Activated T-cell treated with anti-CD3 and anti-CD28 coated beads, Interleukin-2, amount 50 U/mL, for 24 hours (primary cell): ENCODE data around the gene PRDM8.

Experiments
- DNase-seq: peaks from one replicate; pipeline ENCODE4 v3.0.0-alpha.2; 2020
- H3K27ac Mint-ChIP-seq: 2 replicates; pipeline ENCODE4 v1.8.0; 2020; ENCODE audit warnings: mild to moderate bottlenecking, mixed read lengths
- H3K27me3 Mint-ChIP-seq: 2 replicates; pipeline ENCODE4 v1.8.0; 2020; ENCODE audit warnings: mixed read lengths
- H3K36me3 Mint-ChIP-seq: 2 replicates; pipeline ENCODE4 v1.8.0; 2020; ENCODE audit warnings: low read depth, mixed read lengths
- H3K4me1 Mint-ChIP-seq: 2 replicates; pipeline ENCODE4 v1.8.0; 2020; ENCODE audit warnings: low read depth, mixed read lengths
- H3K4me3 Mint-ChIP-seq: 2 replicates; pipeline ENCODE4 v1.8.0; 2020; ENCODE audit warnings: mild to moderate bottlenecking, moderate library complexity, mixed read lengths
- H3K9me3 Mint-ChIP-seq: 2 replicates; pipeline ENCODE4 v1.8.0; 2020; ENCODE audit warnings: mixed read lengths

Gene PRDM8

DNA sequence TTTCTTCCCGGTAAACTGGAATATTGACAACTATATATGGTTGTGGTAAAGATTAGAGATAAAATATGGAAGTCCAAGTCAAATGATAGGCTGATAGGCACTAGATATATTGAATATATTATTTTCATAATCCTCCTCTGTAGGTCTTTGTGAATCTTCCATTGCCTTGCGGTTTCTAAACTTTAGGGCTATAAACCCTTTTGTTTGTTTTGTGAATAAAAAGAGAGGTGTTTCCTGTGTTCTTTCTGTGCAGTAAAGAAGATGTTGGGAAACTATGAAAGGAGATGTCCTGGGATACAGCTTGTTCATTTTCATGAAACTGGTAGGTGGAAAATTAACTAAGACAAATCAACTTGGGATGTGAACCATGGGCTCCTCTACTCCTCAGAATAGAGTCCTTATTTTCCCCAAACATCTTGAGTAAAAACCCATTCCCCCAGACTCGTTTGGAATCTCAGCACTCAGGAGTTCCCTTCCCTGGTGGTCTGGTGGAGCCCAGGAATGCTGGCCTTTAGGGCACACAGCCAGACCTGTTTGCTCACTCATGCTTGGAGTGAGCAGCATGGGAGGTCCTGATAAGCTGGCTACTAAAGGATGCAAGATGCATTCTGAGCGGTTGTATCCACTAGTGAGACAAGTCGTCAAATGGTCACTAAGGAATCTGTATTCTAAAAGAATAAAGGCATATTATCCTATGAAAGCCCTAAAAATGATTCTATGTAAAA is 22.2 kb downstream of the PRDM8 start:
- Mint-ChIP-seq H3K4me1 (peaks cover 1% of the 10 kb centered on the region), H3K27ac (no peak overlapping the region), H3K36me3 (no peaks in the 10 kb centered on the region), H3K27me3 (peaks cover 27% of the 10 kb centered on the region), H3K4me3 (no peak overlapping the region), H3K9me3 (no peaks in the 10 kb centered on the region)
- no peak for DNase-seq

DNA sequence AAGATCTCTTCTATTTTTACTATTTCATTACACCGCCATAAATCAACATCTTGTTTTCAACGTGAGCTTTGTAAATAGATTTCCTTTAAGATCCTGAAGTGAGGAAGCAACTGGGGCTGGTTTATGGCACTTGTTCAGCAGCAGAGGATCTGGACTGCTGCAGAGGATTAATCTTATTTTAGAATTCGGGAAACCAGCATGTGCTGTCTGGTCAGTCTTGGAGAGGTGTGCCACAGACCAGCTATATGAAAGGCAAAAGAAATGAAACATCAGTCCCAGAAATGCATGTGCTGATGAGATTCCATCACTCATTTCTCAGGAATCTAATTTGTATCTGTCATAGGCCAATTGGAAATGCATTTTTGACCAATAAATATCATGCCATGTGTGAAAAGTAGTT is 23.4 kb downstream of the PRDM8 start:
- no peak for DNase-seq
- no peaks in the 10 kb centered on the region for H3K36me3 Mint-ChIP-seq
- H3K27me3 Mint-ChIP-seq = peaks cover 27% of the 10 kb centered on the region
- H3K27ac Mint-ChIP-seq = no peak overlapping the region
- H3K9me3 Mint-ChIP-seq = no peaks in the 10 kb centered on the region
- no peaks in the 10 kb centered on the region for H3K4me1 Mint-ChIP-seq
- no peak overlapping the region for H3K4me3 Mint-ChIP-seq

DNA sequence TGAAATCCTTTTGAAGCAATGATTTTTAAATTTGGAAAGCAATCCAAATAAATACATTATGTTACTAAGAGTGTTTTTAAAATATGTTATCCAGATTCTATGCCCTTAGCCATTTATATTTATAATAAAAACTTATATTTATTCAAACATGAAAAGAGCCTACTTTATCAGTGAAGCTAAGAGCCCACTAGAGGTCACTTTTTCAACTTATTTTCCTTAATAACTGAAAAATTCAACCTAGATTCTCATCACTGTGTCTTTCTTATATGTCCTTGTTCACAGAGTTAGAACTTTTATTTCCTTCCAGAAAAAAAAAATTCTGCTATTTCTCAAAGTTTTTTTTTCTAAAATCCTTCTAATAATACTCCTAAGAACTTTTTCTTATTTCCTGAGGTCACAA is 23.9 kb downstream of the PRDM8 start:
- Mint-ChIP-seq H3K27me3 (peaks cover 27% of the 10 kb centered on the region), H3K9me3 (no peaks in the 10 kb centered on the region), H3K4me3 (no peak overlapping the region), H3K36me3 (no peaks in the 10 kb centered on the region), H3K4me1 (no peaks in the 10 kb centered on the region), H3K27ac (no peak overlapping the region)
- no peak for DNase-seq

DNA sequence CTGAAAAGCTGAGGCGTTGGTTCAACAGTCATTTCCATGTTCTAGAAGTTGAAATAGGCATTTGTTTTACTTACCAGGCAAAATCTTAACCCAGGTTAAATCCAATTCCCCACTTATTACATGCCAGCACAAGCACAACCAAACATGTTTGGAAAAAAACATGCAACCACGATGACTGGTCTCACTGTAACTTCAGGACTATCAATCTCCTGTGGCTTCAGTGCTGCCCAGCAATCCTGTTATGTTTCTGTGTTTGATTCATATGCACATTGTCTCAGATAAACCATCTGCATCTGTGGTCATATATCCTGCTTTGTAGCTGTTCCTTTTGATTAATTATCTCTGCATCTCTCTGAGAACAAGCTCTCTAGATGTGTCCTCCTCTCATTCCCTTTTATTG is 28.3 kb downstream of the PRDM8 start:
- H3K27ac Mint-ChIP-seq = no peak overlapping the region
- no peaks in the 10 kb centered on the region for H3K4me1 Mint-ChIP-seq
- H3K36me3 Mint-ChIP-seq = no peaks in the 10 kb centered on the region
- no peak overlapping the region for H3K4me3 Mint-ChIP-seq
- no peaks in the 10 kb centered on the region for H3K9me3 Mint-ChIP-seq
- no peak for DNase-seq
- peaks cover 24% of the 10 kb centered on the region for H3K27me3 Mint-ChIP-seq

DNA sequence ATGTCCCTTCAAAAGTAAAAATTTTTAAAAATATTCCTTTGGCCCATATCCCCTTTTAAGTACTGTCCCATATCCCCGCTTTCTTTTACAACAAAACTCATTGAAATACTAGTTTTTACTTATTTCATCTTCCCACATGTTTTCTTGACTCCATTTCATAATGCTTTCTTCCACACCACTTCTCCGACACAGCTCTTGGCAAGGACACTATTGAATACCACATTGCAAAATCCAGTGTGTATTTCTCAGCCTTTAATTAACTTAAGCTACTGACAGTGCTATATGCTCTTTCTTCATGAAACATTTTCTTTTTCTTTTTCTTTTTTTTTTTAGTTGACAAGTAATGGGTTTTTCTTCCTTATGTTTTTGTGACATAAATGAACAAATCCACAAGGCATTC is 28.8 kb downstream of the PRDM8 start:
- no peak for DNase-seq
- no peaks in the 10 kb centered on the region for H3K36me3 Mint-ChIP-seq
- H3K4me3 Mint-ChIP-seq = no peak overlapping the region
- H3K4me1 Mint-ChIP-seq = no peaks in the 10 kb centered on the region
- H3K9me3 Mint-ChIP-seq = no peaks in the 10 kb centered on the region
- peaks cover 22% of the 10 kb centered on the region for H3K27me3 Mint-ChIP-seq
- no peak overlapping the region for H3K27ac Mint-ChIP-seq

DNA sequence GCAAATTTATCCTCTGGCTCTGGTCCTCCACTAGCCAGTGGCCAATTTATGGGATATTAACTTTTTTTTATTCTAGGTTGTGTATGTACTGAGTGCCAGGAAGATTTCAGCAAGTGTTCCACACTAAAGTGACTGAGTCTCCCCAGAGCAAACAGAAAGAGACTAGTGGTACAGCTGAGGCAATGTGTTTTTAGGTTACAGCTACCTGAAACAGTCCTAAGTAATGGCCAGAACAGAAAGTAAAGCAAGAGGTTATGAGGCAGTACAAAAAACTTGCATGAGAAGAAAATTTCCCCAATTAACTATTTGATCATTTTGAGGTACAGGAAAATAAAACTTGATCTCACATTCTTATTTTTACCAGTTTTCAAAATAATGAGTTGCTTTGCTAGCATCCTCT is 31.2 kb downstream of the PRDM8 start:
- H3K4me1 Mint-ChIP-seq = no peaks in the 10 kb centered on the region
- no peak for DNase-seq
- H3K27ac Mint-ChIP-seq = no peak overlapping the region
- no peak overlapping the region for H3K4me3 Mint-ChIP-seq
- no peaks in the 10 kb centered on the region for H3K9me3 Mint-ChIP-seq
- H3K36me3 Mint-ChIP-seq = no peaks in the 10 kb centered on the region
- peaks cover 25% of the 10 kb centered on the region for H3K27me3 Mint-ChIP-seq

DNA sequence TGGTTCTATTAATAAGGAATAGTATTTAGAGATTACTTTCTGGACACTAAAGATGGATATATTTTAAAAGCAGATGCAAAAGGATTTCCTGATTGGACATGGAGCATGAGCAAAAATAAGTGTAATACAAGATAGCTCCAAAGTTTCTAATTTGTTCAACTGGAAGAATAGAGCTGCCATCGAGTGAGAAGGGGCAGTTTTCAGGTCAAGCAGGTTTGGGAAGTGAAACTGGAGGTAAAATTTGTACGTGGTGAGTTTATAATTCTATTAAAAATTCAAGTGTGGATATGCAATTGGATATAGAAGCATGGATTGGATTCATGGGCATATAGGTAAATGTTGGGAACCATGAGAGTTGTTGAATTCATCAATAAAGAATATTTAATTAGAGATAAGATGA is 31.8 kb downstream of the PRDM8 start:
- no peaks in the 10 kb centered on the region for H3K4me1 Mint-ChIP-seq
- DNase-seq = no peak
- H3K36me3 Mint-ChIP-seq = no peaks in the 10 kb centered on the region
- H3K9me3 Mint-ChIP-seq = no peaks in the 10 kb centered on the region
- no peak overlapping the region for H3K27ac Mint-ChIP-seq
- H3K27me3 Mint-ChIP-seq = peaks cover 25% of the 10 kb centered on the region
- no peak overlapping the region for H3K4me3 Mint-ChIP-seq

DNA sequence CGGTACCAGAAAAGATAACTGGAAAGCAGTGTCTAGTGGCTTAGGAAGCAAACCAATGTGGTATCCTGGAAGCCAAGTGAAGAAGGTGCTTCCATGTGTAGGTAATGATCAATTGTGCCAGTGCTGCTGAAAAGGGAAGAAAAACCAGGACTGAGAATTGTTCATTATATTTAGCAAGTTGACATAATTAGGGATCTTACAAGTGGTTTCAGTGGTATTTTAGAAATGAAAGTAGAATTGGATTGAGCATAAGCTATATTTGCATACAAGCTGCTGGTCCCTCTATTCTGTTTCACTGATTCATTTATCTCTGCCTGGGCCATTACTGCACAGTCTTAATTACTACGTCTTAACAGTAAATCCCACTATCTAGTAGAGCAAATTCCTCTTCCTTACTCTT is 32.3 kb downstream of the PRDM8 start:
- Mint-ChIP-seq H3K4me3 (no peak overlapping the region), H3K27ac (no peak overlapping the region), H3K9me3 (no peaks in the 10 kb centered on the region), H3K4me1 (no peaks in the 10 kb centered on the region), H3K36me3 (no peaks in the 10 kb centered on the region), H3K27me3 (peaks cover 25% of the 10 kb centered on the region)
- DNase-seq = no peak

DNA sequence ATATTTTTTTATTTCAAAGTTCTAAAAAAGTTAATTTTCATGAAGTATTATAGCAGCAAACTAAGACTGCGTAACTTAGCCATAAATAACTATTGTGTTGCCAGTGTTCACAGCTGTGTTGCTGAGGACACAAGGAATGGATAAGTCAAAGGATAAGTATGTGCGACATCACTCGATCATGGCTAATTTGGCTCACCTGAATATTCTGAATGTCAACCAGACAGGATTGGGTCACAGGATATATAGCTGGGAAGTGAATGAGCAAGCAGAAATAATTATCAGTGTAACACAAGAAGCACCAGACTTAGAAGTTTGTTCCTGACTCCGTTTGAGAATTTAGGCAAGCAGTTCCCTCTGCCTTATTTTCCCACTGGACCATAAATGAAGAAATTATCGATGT is 33.9 kb downstream of the PRDM8 start:
- Mint-ChIP-seq H3K4me1 (no peaks in the 10 kb centered on the region), H3K36me3 (no peaks in the 10 kb centered on the region), H3K27ac (no peak overlapping the region), H3K9me3 (no peaks in the 10 kb centered on the region), H3K4me3 (no peak overlapping the region), H3K27me3 (peaks cover 30% of the 10 kb centered on the region)
- no peak for DNase-seq

DNA sequence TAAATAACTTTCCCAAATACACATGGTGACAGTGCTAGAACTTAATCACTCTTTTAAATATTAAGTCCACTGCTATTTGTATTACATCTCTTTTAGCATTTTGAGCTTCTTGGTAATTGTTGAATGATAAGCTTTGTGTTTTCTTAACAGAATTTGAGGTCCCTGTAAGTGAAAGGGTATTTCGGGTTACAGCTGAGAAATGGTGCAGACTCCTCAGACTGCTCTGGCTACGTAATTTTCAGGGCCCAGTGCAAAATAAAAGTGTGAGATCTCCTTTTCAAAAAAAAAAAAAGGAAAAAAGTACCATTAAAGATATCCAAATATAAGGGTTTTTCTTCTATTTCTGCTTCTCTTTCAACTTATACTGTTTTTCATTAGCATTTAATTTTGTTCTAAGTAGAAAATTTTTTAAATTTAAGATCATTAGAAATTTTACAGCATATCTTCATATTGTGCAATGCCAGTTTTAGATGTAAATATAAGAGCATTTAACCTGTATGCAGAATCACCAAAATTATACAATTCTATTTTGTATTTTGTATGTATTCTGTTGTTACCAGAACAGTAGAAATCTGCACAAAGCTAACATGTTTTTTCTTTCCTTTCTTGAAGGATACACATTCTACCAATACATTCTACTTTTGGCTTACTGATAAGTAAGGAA is 35.5 kb downstream of the PRDM8 start:
- DNase-seq = no peak
- H3K27ac Mint-ChIP-seq = no peak overlapping the region
- H3K27me3 Mint-ChIP-seq = peaks cover 30% of the 10 kb centered on the region
- H3K36me3 Mint-ChIP-seq = no peaks in the 10 kb centered on the region
- H3K9me3 Mint-ChIP-seq = no peaks in the 10 kb centered on the region
- no peaks in the 10 kb centered on the region for H3K4me1 Mint-ChIP-seq
- no peak overlapping the region for H3K4me3 Mint-ChIP-seq

DNA sequence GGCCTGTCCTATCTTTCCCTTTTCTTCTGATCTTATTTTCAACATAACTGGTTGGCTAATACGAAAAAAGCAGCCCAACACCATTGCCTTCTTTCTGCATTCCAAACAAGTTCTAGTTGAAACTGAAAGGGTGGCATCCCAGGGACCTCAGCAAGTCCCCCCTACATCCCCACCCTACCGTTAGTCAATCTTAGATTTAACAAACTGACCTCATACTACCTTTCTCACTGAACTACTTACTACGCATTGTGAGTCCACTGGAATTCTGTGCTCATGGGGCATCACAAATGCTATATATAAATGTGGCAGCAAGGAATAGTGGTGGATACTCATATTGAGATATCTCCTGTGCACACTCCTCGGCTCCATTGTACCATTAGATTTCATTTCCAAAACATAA is 36.1 kb downstream of the PRDM8 start:
- Mint-ChIP-seq H3K4me3 (no peak overlapping the region), H3K36me3 (no peaks in the 10 kb centered on the region), H3K9me3 (no peaks in the 10 kb centered on the region), H3K27ac (no peak overlapping the region), H3K27me3 (peaks cover 31% of the 10 kb centered on the region), H3K4me1 (no peaks in the 10 kb centered on the region)
- DNase-seq = no peak

DNA sequence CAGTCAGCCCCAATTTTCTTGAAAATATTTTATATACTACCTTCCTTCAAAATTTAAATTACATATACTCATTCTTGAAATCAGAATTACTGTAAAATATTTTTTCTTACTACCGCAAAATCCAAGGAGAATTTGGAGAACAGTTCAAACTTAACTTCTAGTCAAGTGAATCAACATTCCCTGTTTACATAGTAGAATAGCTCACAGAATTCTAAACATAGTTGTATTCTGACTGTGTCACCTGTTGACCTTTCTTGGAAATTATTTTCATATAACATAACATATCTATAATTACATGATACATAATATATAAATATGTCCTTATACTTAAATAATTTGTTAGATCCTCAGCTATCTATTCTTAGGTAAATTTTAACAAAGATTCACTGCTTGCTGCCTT is 38.1 kb downstream of the PRDM8 start:
- DNase-seq = no peak
- H3K27me3 Mint-ChIP-seq = peaks cover 21% of the 10 kb centered on the region
- H3K27ac Mint-ChIP-seq = no peak overlapping the region
- H3K4me3 Mint-ChIP-seq = no peak overlapping the region
- no peaks in the 10 kb centered on the region for H3K9me3 Mint-ChIP-seq
- no peaks in the 10 kb centered on the region for H3K4me1 Mint-ChIP-seq
- no peaks in the 10 kb centered on the region for H3K36me3 Mint-ChIP-seq

DNA sequence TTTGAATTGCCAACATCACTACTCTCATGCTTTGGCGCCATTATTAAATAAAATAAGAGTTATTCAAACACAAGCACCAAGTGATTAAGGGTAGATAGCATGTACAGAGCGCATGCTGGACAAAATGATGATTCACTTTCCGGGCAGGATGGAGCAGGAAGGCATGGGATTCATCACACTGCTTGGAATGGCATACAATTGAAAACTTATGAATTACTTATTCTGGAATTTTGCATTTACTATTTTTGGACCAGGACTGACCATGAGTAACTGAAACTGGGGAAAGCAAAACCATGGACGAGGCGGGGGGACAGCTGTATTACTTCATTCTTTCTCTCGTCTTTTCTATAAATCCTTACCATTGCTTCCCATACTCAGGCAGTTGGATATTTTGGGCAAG is 40.7 kb downstream of the PRDM8 start:
- no peaks in the 10 kb centered on the region for H3K36me3 Mint-ChIP-seq
- no peak overlapping the region for H3K4me3 Mint-ChIP-seq
- H3K27ac Mint-ChIP-seq = no peak overlapping the region
- H3K9me3 Mint-ChIP-seq = no peaks in the 10 kb centered on the region
- peaks cover 11% of the 10 kb centered on the region for H3K27me3 Mint-ChIP-seq
- H3K4me1 Mint-ChIP-seq = no peaks in the 10 kb centered on the region
- DNase-seq = no peak

DNA sequence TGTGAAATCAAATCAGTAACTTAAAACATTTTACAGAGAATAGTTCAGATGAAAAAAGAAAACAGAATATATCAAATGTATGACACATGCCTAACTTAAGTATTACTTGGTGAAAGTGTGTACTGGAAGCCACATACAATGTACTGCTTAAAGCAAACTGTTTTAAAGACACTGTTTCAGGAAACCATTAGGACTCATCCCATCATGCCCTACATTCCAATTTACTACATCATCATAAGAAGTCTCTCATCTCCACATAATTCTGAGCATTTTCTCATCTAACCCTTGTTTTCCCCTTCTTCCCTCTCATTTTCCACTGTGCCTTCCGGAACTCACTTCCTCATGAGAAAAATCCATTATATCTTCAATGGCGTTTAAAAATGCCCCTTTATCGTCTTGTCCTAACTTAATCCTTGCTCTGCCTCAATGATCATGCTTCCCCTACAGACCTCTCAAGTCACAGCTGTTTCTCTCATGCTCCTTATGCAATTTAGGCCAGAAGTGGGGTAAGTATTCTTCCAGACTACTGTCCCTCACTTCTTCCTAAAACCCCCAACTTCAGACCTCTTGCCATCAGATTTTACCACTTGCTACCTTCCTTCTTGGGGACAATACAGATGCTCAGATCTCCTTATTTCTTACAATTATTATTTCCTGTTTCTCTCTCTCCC is 42.3 kb downstream of the PRDM8 start:
- no peaks in the 10 kb centered on the region for H3K36me3 Mint-ChIP-seq
- no peaks in the 10 kb centered on the region for H3K4me1 Mint-ChIP-seq
- no peaks in the 10 kb centered on the region for H3K9me3 Mint-ChIP-seq
- H3K27me3 Mint-ChIP-seq = peaks cover 8% of the 10 kb centered on the region
- no peak overlapping the region for H3K27ac Mint-ChIP-seq
- no peak for DNase-seq
- no peak overlapping the region for H3K4me3 Mint-ChIP-seq

DNA sequence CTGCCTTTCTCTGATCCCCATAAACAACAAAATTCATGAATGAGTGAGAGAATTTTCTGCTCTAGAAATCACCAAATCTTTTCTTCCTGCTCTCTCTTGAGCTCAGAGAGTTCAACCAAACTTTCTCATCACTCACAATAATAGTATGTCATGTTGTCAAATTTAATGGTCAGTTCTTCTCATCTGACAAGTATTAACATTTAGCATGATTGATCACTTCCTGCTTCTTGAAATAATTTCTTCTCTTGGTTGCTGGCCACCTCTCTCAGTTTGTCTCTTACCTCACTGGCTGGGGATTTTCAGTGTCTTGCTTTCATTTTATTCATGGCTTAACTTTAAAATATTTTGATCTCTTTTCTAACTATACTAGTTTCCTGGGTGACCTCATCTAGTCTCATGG is 43.7 kb downstream of the PRDM8 start:
- H3K27ac Mint-ChIP-seq = no peak overlapping the region
- no peaks in the 10 kb centered on the region for H3K4me1 Mint-ChIP-seq
- H3K4me3 Mint-ChIP-seq = no peak overlapping the region
- H3K27me3 Mint-ChIP-seq = peaks cover 7% of the 10 kb centered on the region
- no peak for DNase-seq
- no peaks in the 10 kb centered on the region for H3K36me3 Mint-ChIP-seq
- H3K9me3 Mint-ChIP-seq = no peaks in the 10 kb centered on the region
